ENCODE data around the gene CYP11A1. TPM values are rescaled to one million over a fixed set of nuclear protein-coding genes. Genes with fewer than 3 reads are reported as not detected.

CYP11A1 gene
- total and polyA plus RNA-seq, 3 experiments from 2014 or later: not detected

GRCh38 chr15:74333662-74334061 lies 33.8 kb downstream of the CYP11A1 start:
- Histone ChIP-seq H3K27ac (ENCODE audit: low read depth, low read length) (no peak overlapping the region), H3K36me3 (ENCODE audit: insufficient read depth, low read length) (no peaks in the 10 kb centered on the region), H3K4me3 (ENCODE audit: low read length) (no peak overlapping the region), H3K9me3 (ENCODE audit: low read length) (no peaks in the 10 kb centered on the region), H3K27me3 (ENCODE audit: insufficient read depth, low read length, poor library complexity, severe bottlenecking) (no peaks in the 10 kb centered on the region), H3K4me1 (ENCODE audit: insufficient read depth, low read length) (no peaks in the 10 kb centered on the region)
- H3K27me3 Mint-ChIP-seq: peaks cover 0 to 3% of the 10 kb centered on the region in 2 donors
- peaks cover 6 to 8% (median 6%) of the 10 kb centered on the region in 3 donors for H3K4me1 Mint-ChIP-seq
- H3K4me3 Mint-ChIP-seq: no peak overlapping the region
- H3K36me3 Mint-ChIP-seq: no peaks in the 10 kb centered on the region
- no peak for DNase-seq
- ChIA-PET POLR2A (no interaction called here), CTCF (interaction anchor here (1.2 kb wide), 1 partner anchor 12 kb away, joined by 4 read pairs; no protein-coding TSS in a partner anchor)
- H3K9me3 Mint-ChIP-seq: no peaks in the 10 kb centered on the region
- H3K27ac Mint-ChIP-seq: no peak overlapping the region

- Mint-ChIP-seq H3K4me1 (peaks cover 10 to 13% (median 12%) of the 10 kb centered on the region in 3 donors), H3K27me3 (peaks cover 0 to 1% of the 10 kb centered on the region in 2 donors), H3K9me3 (no peaks in the 10 kb centered on the region), H3K27ac (no peak overlapping the region), H3K36me3 (no peaks in the 10 kb centered on the region), H3K4me3 (no peak overlapping the region)
- Histone ChIP-seq H3K4me3 (ENCODE audit: low read length) (no peak overlapping the region), H3K4me1 (ENCODE audit: insufficient read depth, low read length) (peaks cover 4% of the 10 kb centered on the region), H3K27ac (ENCODE audit: low read depth, low read length) (no peak overlapping the region), H3K36me3 (ENCODE audit: insufficient read depth, low read length) (no peaks in the 10 kb centered on the region), H3K9me3 (ENCODE audit: low read length) (no peaks in the 10 kb centered on the region), H3K27me3 (ENCODE audit: insufficient read depth, low read length, poor library complexity, severe bottlenecking) (no peaks in the 10 kb centered on the region)
- ChIA-PET POLR2A (no interaction called here), CTCF (interaction anchor here (1.2 kb wide), 1 partner anchor 11 kb away, joined by 4 read pairs; no protein-coding TSS in a partner anchor)
- DNase-seq: no peak
Observed at GRCh38 chr15:74333093-74333492, 34.4 kb downstream of the CYP11A1 start.

GRCh38 chr15:74332611-74333010 lies 34.8 kb downstream of the CYP11A1 start:
- no peak for DNase-seq
- POLR2A ChIA-PET: no interaction called here
- no peaks in the 10 kb centered on the region for H3K9me3 ChIP-seq (ENCODE audit: low read length)
- Mint-ChIP-seq H3K4me3 (no peak overlapping the region), H3K27me3 (peaks cover 0 to 1% of the 10 kb centered on the region in 2 donors), H3K36me3 (no peaks in the 10 kb centered on the region), H3K9me3 (no peaks in the 10 kb centered on the region), H3K27ac (no peak overlapping the region), H3K4me1 (peaks cover 15 to 18% (median 17%) of the 10 kb centered on the region in 3 donors)
- no peaks in the 10 kb centered on the region for H3K36me3 ChIP-seq (ENCODE audit: insufficient read depth, low read length)
- CTCF ChIA-PET: interaction anchor here (1.2 kb wide), 1 partner anchor 10 kb away, joined by 4 read pairs; no protein-coding TSS in a partner anchor
- no peaks in the 10 kb centered on the region for H3K27me3 ChIP-seq (ENCODE audit: insufficient read depth, low read length, poor library complexity, severe bottlenecking)
- H3K4me1 ChIP-seq (ENCODE audit: insufficient read depth, low read length): peaks cover 4% of the 10 kb centered on the region
- H3K4me3 ChIP-seq (ENCODE audit: low read length): no peak overlapping the region
- H3K27ac ChIP-seq (ENCODE audit: low read depth, low read length): no peak overlapping the region

- H3K4me3 ChIP-seq (ENCODE audit: low read length): no peak overlapping the region
- DNase-seq: no peak
- ChIA-PET POLR2A (no interaction called here), CTCF (no interaction called here)
- no peaks in the 10 kb centered on the region for H3K27me3 ChIP-seq (ENCODE audit: insufficient read depth, low read length, poor library complexity, severe bottlenecking)
- no peak overlapping the region for H3K27ac ChIP-seq (ENCODE audit: low read depth, low read length)
- Mint-ChIP-seq H3K9me3 (no peaks in the 10 kb centered on the region), H3K36me3 (no peaks in the 10 kb centered on the region), H3K27ac (no peak overlapping the region), H3K4me3 (no peak overlapping the region), H3K27me3 (peaks cover 0 to 1% of the 10 kb centered on the region in 2 donors), H3K4me1 (peaks cover 17 to 20% (median 19%) of the 10 kb centered on the region in 3 donors)
- H3K4me1 ChIP-seq (ENCODE audit: insufficient read depth, low read length): peaks cover 4% of the 10 kb centered on the region
- no peaks in the 10 kb centered on the region for H3K36me3 ChIP-seq (ENCODE audit: insufficient read depth, low read length)
- no peaks in the 10 kb centered on the region for H3K9me3 ChIP-seq (ENCODE audit: low read length)
Observed at GRCh38 chr15:74332011-74332410, 35.4 kb downstream of the CYP11A1 start.

GRCh38 chr15:74330861-74331408 lies 36.5 kb downstream of the CYP11A1 start:
- no peaks in the 10 kb centered on the region for H3K36me3 Mint-ChIP-seq
- H3K36me3 ChIP-seq (ENCODE audit: insufficient read depth, low read length): no peaks in the 10 kb centered on the region
- no peak overlapping the region for H3K27ac ChIP-seq (ENCODE audit: low read depth, low read length)
- no peaks in the 10 kb centered on the region for H3K27me3 ChIP-seq (ENCODE audit: insufficient read depth, low read length, poor library complexity, severe bottlenecking)
- H3K4me1 ChIP-seq (ENCODE audit: insufficient read depth, low read length): peaks cover 4% of the 10 kb centered on the region
- no peak for DNase-seq
- ChIA-PET POLR2A (no interaction called here), CTCF (interaction anchor here (0.9 kb wide), 1 partner anchor 9 kb away, joined by 3 read pairs; no protein-coding TSS in a partner anchor)
- H3K27me3 Mint-ChIP-seq: peaks cover 0 to 1% of the 10 kb centered on the region in 2 donors
- no peak overlapping the region for H3K4me3 ChIP-seq (ENCODE audit: low read length)
- no peak overlapping the region for H3K4me3 Mint-ChIP-seq
- no peaks in the 10 kb centered on the region for H3K9me3 ChIP-seq (ENCODE audit: low read length)
- H3K4me1 Mint-ChIP-seq: peaks cover 17 to 20% (median 19%) of the 10 kb centered on the region in 3 donors
- H3K9me3 Mint-ChIP-seq: no peaks in the 10 kb centered on the region
- no peak overlapping the region for H3K27ac Mint-ChIP-seq

GRCh38 chr15:74328331-74329056 lies 39.0 kb downstream of the CYP11A1 start:
- CTCF ChIA-PET: no interaction called here
- Histone ChIP-seq H3K4me1 (ENCODE audit: insufficient read depth, low read length) (peaks cover 4% of the 10 kb centered on the region), H3K27ac (ENCODE audit: low read depth, low read length) (no peak overlapping the region), H3K9me3 (ENCODE audit: low read length) (no peaks in the 10 kb centered on the region), H3K27me3 (ENCODE audit: insufficient read depth, low read length, poor library complexity, severe bottlenecking) (no peaks in the 10 kb centered on the region), H3K36me3 (ENCODE audit: insufficient read depth, low read length) (no peaks in the 10 kb centered on the region), H3K4me3 (ENCODE audit: low read length) (no peak overlapping the region)
- Mint-ChIP-seq H3K4me3 (peak overlapping the region in 1 of 7 donors; percentile 13), H3K27ac (peak overlapping the region in 6 of 8 donors; percentile 1 to 91 (median 57)), H3K27me3 (no peaks in the 10 kb centered on the region), H3K9me3 (no peaks in the 10 kb centered on the region), H3K36me3 (no peaks in the 10 kb centered on the region), H3K4me1 (peaks cover 17 to 20% (median 19%) of the 10 kb centered on the region in 3 donors)
- DNase-seq: no peak
- POLR2A ChIA-PET: no interaction called here

- Mint-ChIP-seq H3K27ac (peak overlapping the region in 5 of 8 donors; percentile 5 to 79 (median 22)), H3K9me3 (no peaks in the 10 kb centered on the region), H3K4me3 (peak overlapping the region in 1 of 7 donors; percentile 24), H3K4me1 (peaks cover 17 to 20% (median 19%) of the 10 kb centered on the region in 3 donors), H3K27me3 (no peaks in the 10 kb centered on the region), H3K36me3 (no peaks in the 10 kb centered on the region)
- DNase-seq: no peak
- Histone ChIP-seq H3K36me3 (ENCODE audit: insufficient read depth, low read length) (no peaks in the 10 kb centered on the region), H3K4me1 (ENCODE audit: insufficient read depth, low read length) (peaks cover 4% of the 10 kb centered on the region), H3K4me3 (ENCODE audit: low read length) (no peak overlapping the region), H3K9me3 (ENCODE audit: low read length) (no peaks in the 10 kb centered on the region), H3K27me3 (ENCODE audit: insufficient read depth, low read length, poor library complexity, severe bottlenecking) (no peaks in the 10 kb centered on the region), H3K27ac (ENCODE audit: low read depth, low read length) (no peak overlapping the region)
- ChIA-PET CTCF (interaction anchor here (1.0 to 1.4 kb wide), 2 partner anchors 20 to 198 kb away, joined by 3 read pairs; no protein-coding TSS in a partner anchor), POLR2A (no interaction called here)
Observed at GRCh38 chr15:74327756-74328155, 39.7 kb downstream of the CYP11A1 start.

- CTCF ChIA-PET: interaction anchor here (1.4 kb wide), 1 partner anchor 19 kb away, joined by 3 read pairs; no protein-coding TSS in a partner anchor
- H3K9me3 Mint-ChIP-seq: no peaks in the 10 kb centered on the region
Observed at GRCh38 chr15:74326746-74327145, 40.7 kb downstream of the CYP11A1 start.

More at GRCh38 chr15:74326746-74327145, 40.7 kb downstream of the CYP11A1 start:
- no peak for DNase-seq
- Mint-ChIP-seq H3K4me3 (no peak overlapping the region), H3K27me3 (peaks cover 0 to 1% of the 10 kb centered on the region in 2 donors), H3K27ac (no peak overlapping the region), H3K36me3 (no peaks in the 10 kb centered on the region), H3K4me1 (peaks cover 17 to 20% (median 19%) of the 10 kb centered on the region in 3 donors)
- POLR2A ChIA-PET: no interaction called here
- Histone ChIP-seq H3K9me3 (ENCODE audit: low read length) (no peaks in the 10 kb centered on the region), H3K36me3 (ENCODE audit: insufficient read depth, low read length) (no peaks in the 10 kb centered on the region), H3K27me3 (ENCODE audit: insufficient read depth, low read length, poor library complexity, severe bottlenecking) (no peaks in the 10 kb centered on the region), H3K27ac (ENCODE audit: low read depth, low read length) (no peak overlapping the region), H3K4me3 (ENCODE audit: low read length) (no peak overlapping the region), H3K4me1 (ENCODE audit: insufficient read depth, low read length) (peaks cover 4% of the 10 kb centered on the region)

Data from CD8-positive, alpha-beta memory T cell (primary cell).